B cell (primary cell): ENCODE results near the gene HHATL. TPM values are rescaled to one million over a fixed set of nuclear protein-coding genes. Genes with fewer than 3 reads are reported as not detected.

Experiments
- ATAC-seq: fragments of 200-7000 bp; cut with Tn5 transposase; one replicate; pipeline ENCODE4 v1.10.0; 2021; ENCODE audit warnings: low read depth, mild to moderate bottlenecking, moderate number of reproducible peaks, moderate library complexity
- CTCF ChIA-PET: fragments of 350-600 bp; sonication (Branson Sonifier 250); formaldehyde crosslinking; loops from one replicate; lab custom pipeline; 2021; ENCODE audit warnings: antibody characterized with exemption, inconsistent platforms; lab: Charles Lee
- POLR2A ChIA-PET: fragments of 350-600 bp; sonication (Branson Sonifier 250); formaldehyde crosslinking; loops from one replicate; lab custom pipeline; 2021; ENCODE audit warnings: antibody characterized with exemption; lab: Charles Lee
- DNase-seq: peaks from one replicate; pipeline ENCODE4 v3.0.0; 2013
- H2AFZ ChIP-seq: 2 replicates; pipeline ENCODE4 v1.6.1; 2012; ENCODE audit warnings: mild to moderate bottlenecking, low read depth, low read length; ENCODE audit not compliant: insufficient read depth, poor library complexity, severe bottlenecking
- H3K27ac ChIP-seq, 2 donors: 1 replicate in 1 of 2; 2 replicates in 1 of 2; pipeline ENCODE4 v1.5.1; 2012 to 2013; ENCODE audit warnings: low read length in 2 of 2, mild to moderate bottlenecking in 2 of 2, moderate library complexity in 1 of 2
- H3K27me3 ChIP-seq, 4 experiments: fragments of 200-600 bp in 1 of 4; sonication (generic) in 1 of 4; replicated peaks in 1 of 4; 1 replicate in 2 of 4; 2 replicates in 2 of 4; pipeline versions ENCODE4 v1.6.1 to v1.7.0; 2013 to 2016; ENCODE audit warnings: low read length in 3 of 4, mild to moderate bottlenecking in 2 of 4, mixed read lengths in 1 of 4, moderate library complexity in 1 of 4; ENCODE audit not compliant: insufficient read depth in 4 of 4, control insufficient read depth in 3 of 4; ENCODE audit errors: control extremely low read depth in 1 of 4
- H3K36me3 ChIP-seq, 2 experiments: replicated peaks in 1 of 2; 1 replicate in 1 of 2; 2 replicates in 1 of 2; pipeline versions ENCODE4 v1.6.1 to v1.7.1; 2013; ENCODE audit warnings: low read length in 1 of 2; ENCODE audit not compliant: insufficient read depth in 2 of 2, control insufficient read depth in 1 of 2; ENCODE audit errors: control extremely low read depth in 1 of 2, extremely low read depth in 1 of 2
- H3K4me1 ChIP-seq, 2 donors: fragments of 200-600 bp in 1 of 2; sonication (generic) in 1 of 2; 1 replicate in 1 of 2; 2 replicates in 1 of 2; pipeline versions ENCODE4 v1.5.1 to v1.6.1; 2013 to 2017; ENCODE audit warnings: low read length in 2 of 2; ENCODE audit not compliant: control insufficient read depth in 2 of 2, insufficient read depth in 2 of 2
- H3K4me2 ChIP-seq: replicated peaks from 2 replicates; pipeline ENCODE3; 2012; ENCODE audit warnings: mild to moderate bottlenecking, low read depth, low read length; ENCODE audit not compliant: poor library complexity, severe bottlenecking
- H3K4me3 ChIP-seq, 5 experiments: fragments of 200-600 bp in 1 of 5; sonication (generic) in 1 of 5; 1 replicate in 3 of 5; 2 replicates in 2 of 5; pipeline versions ENCODE4 v1.5.1 to v1.7.0; 2011 to 2016; ENCODE audit warnings: low read length in 4 of 5, mild to moderate bottlenecking in 4 of 5, low read depth in 2 of 5, control low read depth in 1 of 5, moderate library complexity in 1 of 5; ENCODE audit not compliant: insufficient read depth in 1 of 5; ENCODE audit errors: control extremely low read depth in 1 of 5, extremely low read depth in 1 of 5
- H3K79me2 ChIP-seq: fragments of 200-600 bp; sonication (generic); one replicate; pipeline ENCODE4 v1.6.0; 2016; ENCODE audit warnings: low read length; ENCODE audit not compliant: control insufficient read depth, insufficient read depth
- H3K9ac ChIP-seq: fragments of 200-600 bp; sonication (generic); 2 replicates; pipeline ENCODE4 v1.6.1; 2017; ENCODE audit warnings: mild to moderate bottlenecking, low read length, moderate library complexity
- H3K9me3 ChIP-seq, 3 donors: one replicate each; pipeline versions ENCODE4 v1.6.1 to v1.7.1; 2013; ENCODE audit warnings: low read length in 2 of 3; ENCODE audit not compliant: control insufficient read depth in 2 of 3, insufficient read depth in 1 of 3; ENCODE audit errors: control extremely low read depth in 1 of 3
- H4K20me1 ChIP-seq: 2 replicates; pipeline ENCODE4 v1.6.0; 2012; ENCODE audit warnings: mild to moderate bottlenecking, low read length; ENCODE audit not compliant: insufficient read depth, control insufficient read depth, poor library complexity, severe bottlenecking
- H3K27ac Mint-ChIP-seq: one replicate; pipeline ENCODE4 v1.8.0; 2021; ENCODE audit warnings: mixed read lengths
- H3K27me3 Mint-ChIP-seq: one replicate; pipeline ENCODE4 v1.8.0; 2021; ENCODE audit warnings: mixed read lengths
- H3K4me1 Mint-ChIP-seq: one replicate; pipeline ENCODE4 v1.8.0; 2021; ENCODE audit warnings: mixed read lengths
- H3K4me3 Mint-ChIP-seq: one replicate; pipeline ENCODE4 v1.8.0; 2021; ENCODE audit warnings: mixed read lengths
- H3K9me3 Mint-ChIP-seq: one replicate; pipeline ENCODE4 v1.8.0; 2022; ENCODE audit warnings: mixed read lengths; ENCODE audit not compliant: insufficient read depth
- CTCF ChIP-seq: fragments of 200-600 bp; IDR thresholded peaks from one replicate; pipeline ENCODE4 v1.8.0; 2022; ENCODE audit warnings: antibody characterized with exemption, mild to moderate bottlenecking
- EZH2 ChIP-seq: IDR thresholded peaks from 2 replicates; pipeline ENCODE4 v1.6.1; 2012; ENCODE audit warnings: borderline replicate concordance, low read depth, mild to moderate bottlenecking, moderate library complexity, low read length; ENCODE audit not compliant: insufficient read depth, poor library complexity, severe bottlenecking
- WGBS: methylation state at CpG from one replicate; pipeline ENCODE4 v1.1.5; 2013; ENCODE audit warnings: missing lambda C conversion rate; ENCODE audit not compliant: insufficient coverage; 5-methylcytosine and 5-hydroxymethylcytosine counted together
- intact Hi-C: fragments of 100-400 bp; cut with micrococcal nuclease; formaldehyde crosslinking; loops from one replicate; pipeline ENCODE4 v1.10.0; 2022
- polyA plus RNA-seq: library from polyadenylated mRNA; depleted of rRNA; stranded (reverse); fragments of >200 nt; gene quantifications from 2 replicates; pipeline ENCODE4 v1.2.3, GENCODE V29; 2012
- total RNA-seq, 2 donors: library from RNA; stranded (reverse); fragments of 120-200 nt in 1 of 2; gene quantifications; 1 replicate in 1 of 2; 2 replicates in 1 of 2; pipeline versions ENCODE4 v1.2.3 to v1.2.4, GENCODE V29; 2013 to 2022

Gene HHATL
- total and polyA plus RNA-seq, 2 donors (not counting 1 experiment from before 2014, with no cell fraction given) = not detected

GRCh38 chr3:42746455-42747450 lies 44.2 kb upstream of the HHATL start:
- no peak overlapping the region for H2AFZ ChIP-seq
- H3K79me2 ChIP-seq = no peaks in the 10 kb centered on the region
- DNase-seq (no peak), ATAC-seq (no peak)
- CTCF ChIA-PET = interaction anchor here (0.9 to 2.8 kb wide), 3 partner anchors 10 to 81 kb away, joined by 3 to 13 read pairs (median 3); no protein-coding TSS in a partner anchor
- H3K4me2 ChIP-seq = no peak overlapping the region
- Mint-ChIP-seq H3K27ac (no peak overlapping the region), H3K9me3 (no peaks in the 10 kb centered on the region), H3K27me3 (no peaks in the 10 kb centered on the region), H3K4me1 (peaks cover 13% of the 10 kb centered on the region), H3K4me3 (no peak overlapping the region)
- H4K20me1 ChIP-seq = no peaks in the 10 kb centered on the region
- H3K4me3 ChIP-seq = no peak overlapping the region
- POLR2A ChIA-PET = no interaction called here
- no peaks in the 10 kb centered on the region for H3K27me3 ChIP-seq
- WGBS = 98% methylated on average over 9 of the region's 11 CpGs
- TF ChIP-seq EZH2 = no peak
- peaks cover 0 to 3% of the 10 kb centered on the region in 2 donors for H3K4me1 ChIP-seq
- no peaks in the 10 kb centered on the region for H3K9me3 ChIP-seq
- intact Hi-C loops = no loop called here
- no peaks in the 10 kb centered on the region for H3K36me3 ChIP-seq
- no peak overlapping the region for H3K27ac ChIP-seq
- H3K9ac ChIP-seq = no peak overlapping the region

DNA sequence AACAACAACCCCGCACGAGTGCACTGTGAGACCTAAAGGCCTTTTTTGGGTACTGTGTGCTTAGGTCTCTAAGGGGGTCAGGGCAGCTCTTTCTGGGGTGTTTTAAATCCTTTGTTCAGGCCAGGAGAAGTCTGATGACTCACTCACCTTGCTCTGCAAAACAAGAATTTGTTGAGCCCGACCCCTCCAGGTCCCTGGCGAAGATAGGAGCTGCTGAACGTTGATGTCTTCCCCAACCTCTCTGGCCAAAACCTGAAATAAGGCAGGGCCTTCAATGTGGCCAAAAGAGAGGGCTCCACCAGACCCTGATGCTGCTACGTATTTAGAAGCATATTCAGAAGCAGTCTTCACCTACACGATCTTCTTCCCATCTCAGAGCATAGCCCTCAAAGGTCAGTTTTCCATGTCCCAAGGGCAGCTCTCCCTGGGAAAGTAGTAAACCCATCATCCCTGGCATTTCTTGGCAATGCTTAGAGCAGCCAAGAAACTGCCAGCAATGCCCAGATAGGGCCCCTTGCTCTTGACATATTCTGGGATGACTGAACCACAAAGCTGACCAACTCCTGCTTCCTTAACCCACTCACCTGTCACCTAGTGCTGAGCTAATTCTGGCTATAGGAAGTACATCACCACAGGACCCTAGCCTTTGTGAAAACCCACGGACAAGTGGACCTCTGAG lies 43.3 kb upstream of the HHATL start:
- 96% methylated on average over 6 of the region's 8 CpGs for WGBS
- Histone ChIP-seq H3K4me2 (no peak overlapping the region), H3K36me3 (no peaks in the 10 kb centered on the region), H3K4me3 (no peak overlapping the region), H3K27ac (no peak overlapping the region), H3K4me1 (peaks cover 0 to 3% of the 10 kb centered on the region in 2 donors), H4K20me1 (no peaks in the 10 kb centered on the region), H3K27me3 (no peaks in the 10 kb centered on the region), H3K79me2 (no peaks in the 10 kb centered on the region), H3K9me3 (no peaks in the 10 kb centered on the region), H3K9ac (no peak overlapping the region), H2AFZ (no peak overlapping the region)
- H3K9me3 Mint-ChIP-seq = no peaks in the 10 kb centered on the region
- no peaks in the 10 kb centered on the region for H3K27me3 Mint-ChIP-seq
- intact Hi-C loops = loop anchor here (2.0 kb wide), 1 partner anchor 173 kb away; no protein-coding TSS in a partner anchor
- TF ChIP-seq CTCF = no peak
- TF ChIP-seq EZH2 = no peak
- H3K27ac Mint-ChIP-seq = no peak overlapping the region
- no peak for DNase-seq
- peaks cover 13% of the 10 kb centered on the region for H3K4me1 Mint-ChIP-seq
- ChIA-PET POLR2A (no interaction called here), CTCF (interaction anchor here (0.5 to 3.9 kb wide), 11 partner anchors 11 to 244 kb away, joined by 3 to 31 read pairs (median 4); partner anchors contain the start of genes SEC22C and VIPR1)
- ATAC-seq = no peak
- no peak overlapping the region for H3K4me3 Mint-ChIP-seq
